ENCODE data around the gene MYL4.

- TF ChIP-seq POLR2AphosphoS5 (IDR thresholded peaks at IDR 0.05; ENCODE audit: insufficient read depth in 1 of 2, low read depth in 1 of 2) (no peak), CTCF (IDR thresholded peaks at IDR 0.05) (no peak)
These were observed 4.3 kb upstream of the MYL4 start for GRCh38 chr17:47204722-47205418.
